BE2C (cell line): Measurements from ENCODE around the gene PKP3.

Experiments
- DNase-seq: peaks from one replicate; pipeline ENCODE4 v3.0.0-alpha.2; 2020
- H3K27me3 ChIP-seq: fragments of 250-450 bp; sonication (Bioruptor Pico); 2 replicates; pipeline ENCODE4 v1.5.1; 2020; ENCODE audit warnings: mild to moderate bottlenecking
- H3K36me3 ChIP-seq: fragments of 250-450 bp; sonication (Bioruptor Pico); 2 replicates; pipeline ENCODE4 v1.5.1; 2020; ENCODE audit warnings: mild to moderate bottlenecking
- H3K4me1 ChIP-seq: fragments of 250-450 bp; sonication (Bioruptor Pico); 2 replicates; pipeline ENCODE4 v1.5.1; 2020
- H3K4me3 ChIP-seq: 2 replicates; pipeline ENCODE4 v1.5.1; 2011; ENCODE audit warnings: low read depth, low read length
- H3K9me3 ChIP-seq: fragments of 250-450 bp; sonication (Bioruptor Pico); 2 replicates; pipeline ENCODE4 v1.5.1; 2020
- CTCF ChIP-seq: IDR thresholded peaks from 2 replicates; pipeline ENCODE4 v1.5.1; 2012; ENCODE audit warnings: mild to moderate bottlenecking, low read depth, low read length

The PKP3 gene

GRCh38 chr11:373716-374551 lies 20.1 kb upstream of the PKP3 start:
- Histone ChIP-seq H3K4me1 (no peaks in the 10 kb centered on the region), H3K9me3 (no peaks in the 10 kb centered on the region), H3K27me3 (peaks cover 4% of the 10 kb centered on the region), H3K4me3 (no peak overlapping the region), H3K36me3 (no peaks in the 10 kb centered on the region)
- TF ChIP-seq CTCF = no peak
- no peak for DNase-seq

GRCh38 chr11:375065-376025 lies 18.7 kb upstream of the PKP3 start:
- peaks cover 1% of the 10 kb centered on the region for H3K27me3 ChIP-seq
- no peak for DNase-seq
- H3K9me3 ChIP-seq = no peaks in the 10 kb centered on the region
- H3K4me1 ChIP-seq = no peaks in the 10 kb centered on the region
- TF ChIP-seq CTCF = no peak
- no peaks in the 10 kb centered on the region for H3K36me3 ChIP-seq
- H3K4me3 ChIP-seq = no peak overlapping the region

GRCh38 chr11:376531-377173 lies 17.4 kb upstream of the PKP3 start:
- no peak for DNase-seq
- Histone ChIP-seq H3K36me3 (no peaks in the 10 kb centered on the region), H3K4me3 (no peak overlapping the region), H3K27me3 (no peaks in the 10 kb centered on the region), H3K9me3 (no peaks in the 10 kb centered on the region), H3K4me1 (no peaks in the 10 kb centered on the region)
- no peak for TF ChIP-seq CTCF

GRCh38 chr11:377174-377865 lies 16.7 kb upstream of the PKP3 start:
- Histone ChIP-seq H3K9me3 (no peaks in the 10 kb centered on the region), H3K36me3 (no peaks in the 10 kb centered on the region), H3K27me3 (no peaks in the 10 kb centered on the region), H3K4me1 (no peaks in the 10 kb centered on the region), H3K4me3 (no peak overlapping the region)
- no peak for TF ChIP-seq CTCF
- no peak for DNase-seq

- Histone ChIP-seq H3K36me3 (no peaks in the 10 kb centered on the region), H3K4me3 (no peak overlapping the region), H3K27me3 (no peaks in the 10 kb centered on the region), H3K4me1 (no peaks in the 10 kb centered on the region), H3K9me3 (no peaks in the 10 kb centered on the region)
- TF ChIP-seq CTCF = no peak
- no peak for DNase-seq
Measured at GRCh38 chr11:377883-378500, 16.0 kb upstream of the PKP3 start.
